ENCODE data around the gene LRP1B.

DNA sequence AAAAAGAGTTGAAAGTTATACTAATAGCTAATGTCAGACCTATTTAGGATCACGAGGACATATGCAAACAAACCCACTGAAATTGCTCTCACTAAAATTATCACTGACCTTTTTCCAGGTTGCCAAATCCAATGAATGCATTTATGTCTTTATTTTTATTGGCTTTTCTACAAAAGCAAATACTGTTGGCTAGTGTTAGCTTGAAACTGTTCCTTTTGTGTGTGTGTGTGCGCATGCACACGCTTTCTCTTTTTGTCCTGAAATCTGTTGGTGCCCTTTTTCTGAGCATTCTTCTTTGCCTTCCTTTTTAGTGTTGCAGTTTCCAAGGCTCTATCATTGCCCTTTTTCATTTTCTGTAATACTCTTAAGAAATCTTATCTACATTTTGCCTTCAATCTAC is 1269.2 kb downstream of the LRP1B start:
- TF ChIP-seq POLR2AphosphoS5 (IDR thresholded peaks at IDR 0.05), result no peak
- no peak for TF ChIP-seq POLR2A (IDR thresholded peaks at IDR 0.05)
